ENCODE measurements around the gene GLI2. TPM values are rescaled to one million over a fixed set of nuclear protein-coding genes. Genes with fewer than 3 reads are reported as not detected.

GLI2 gene
- total and polyA plus RNA-seq, 2 experiments from 2014 or later, result 53.6 to 57.0 TPM

GRCh38 chr2:120772261-120772660 is 36.6 kb downstream of the GLI2 start:
- H3K4me3 ChIP-seq, result no peak overlapping the region
- ATAC-seq (peak; percentile 23), DNase-seq (ENCODE audit: low spot score) (no peak)
- no peak overlapping the region for H3K4me3 Mint-ChIP-seq
- peaks cover 15% of the 10 kb centered on the region for H3K27me3 Mint-ChIP-seq (ENCODE audit: insufficient read depth, low read depth, poor library complexity)
- no peaks in the 10 kb centered on the region for H3K36me3 Mint-ChIP-seq (ENCODE audit: low read depth)
- H4K20me1 ChIP-seq (replicated peaks; ENCODE audit: insufficient read depth), result peaks cover 56% of the 10 kb centered on the region
- TF ChIP-seq, protein P1, sequence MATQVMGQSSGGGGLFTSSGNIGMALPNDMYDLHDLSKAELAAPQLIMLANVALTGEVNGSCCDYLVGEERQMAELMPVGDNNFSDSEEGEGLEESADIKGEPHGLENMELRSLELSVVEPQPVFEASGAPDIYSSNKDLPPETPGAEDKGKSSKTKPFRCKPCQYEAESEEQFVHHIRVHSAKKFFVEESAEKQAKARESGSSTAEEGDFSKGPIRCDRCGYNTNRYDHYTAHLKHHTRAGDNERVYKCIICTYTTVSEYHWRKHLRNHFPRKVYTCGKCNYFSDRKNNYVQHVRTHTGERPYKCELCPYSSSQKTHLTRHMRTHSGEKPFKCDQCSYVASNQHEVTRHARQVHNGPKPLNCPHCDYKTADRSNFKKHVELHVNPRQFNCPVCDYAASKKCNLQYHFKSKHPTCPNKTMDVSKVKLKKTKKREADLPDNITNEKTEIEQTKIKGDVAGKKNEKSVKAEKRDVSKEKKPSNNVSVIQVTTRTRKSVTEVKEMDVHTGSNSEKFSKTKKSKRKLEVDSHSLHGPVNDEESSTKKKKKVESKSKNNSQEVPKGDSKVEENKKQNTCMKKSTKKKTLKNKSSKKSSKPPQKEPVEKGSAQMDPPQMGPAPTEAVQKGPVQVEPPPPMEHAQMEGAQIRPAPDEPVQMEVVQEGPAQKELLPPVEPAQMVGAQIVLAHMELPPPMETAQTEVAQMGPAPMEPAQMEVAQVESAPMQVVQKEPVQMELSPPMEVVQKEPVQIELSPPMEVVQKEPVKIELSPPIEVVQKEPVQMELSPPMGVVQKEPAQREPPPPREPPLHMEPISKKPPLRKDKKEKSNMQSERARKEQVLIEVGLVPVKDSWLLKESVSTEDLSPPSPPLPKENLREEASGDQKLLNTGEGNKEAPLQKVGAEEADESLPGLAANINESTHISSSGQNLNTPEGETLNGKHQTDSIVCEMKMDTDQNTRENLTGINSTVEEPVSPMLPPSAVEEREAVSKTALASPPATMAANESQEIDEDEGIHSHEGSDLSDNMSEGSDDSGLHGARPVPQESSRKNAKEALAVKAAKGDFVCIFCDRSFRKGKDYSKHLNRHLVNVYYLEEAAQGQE (IDR thresholded peaks at IDR 0.05; ENCODE audit: unreplicated experiment), result no peak
- no peak for TF ChIP-seq NANOG (IDR thresholded peaks at IDR 0.05; ENCODE audit: borderline replicate concordance)
- TF ChIP-seq STAT1 (IDR thresholded peaks at IDR 0.05; ENCODE audit: unreplicated experiment), result no peak
- no peak for TF ChIP-seq EZH2phosphoT487 (IDR thresholded peaks at IDR 0.05; ENCODE audit: unreplicated experiment)
- TF ChIP-seq, protein P2, sequence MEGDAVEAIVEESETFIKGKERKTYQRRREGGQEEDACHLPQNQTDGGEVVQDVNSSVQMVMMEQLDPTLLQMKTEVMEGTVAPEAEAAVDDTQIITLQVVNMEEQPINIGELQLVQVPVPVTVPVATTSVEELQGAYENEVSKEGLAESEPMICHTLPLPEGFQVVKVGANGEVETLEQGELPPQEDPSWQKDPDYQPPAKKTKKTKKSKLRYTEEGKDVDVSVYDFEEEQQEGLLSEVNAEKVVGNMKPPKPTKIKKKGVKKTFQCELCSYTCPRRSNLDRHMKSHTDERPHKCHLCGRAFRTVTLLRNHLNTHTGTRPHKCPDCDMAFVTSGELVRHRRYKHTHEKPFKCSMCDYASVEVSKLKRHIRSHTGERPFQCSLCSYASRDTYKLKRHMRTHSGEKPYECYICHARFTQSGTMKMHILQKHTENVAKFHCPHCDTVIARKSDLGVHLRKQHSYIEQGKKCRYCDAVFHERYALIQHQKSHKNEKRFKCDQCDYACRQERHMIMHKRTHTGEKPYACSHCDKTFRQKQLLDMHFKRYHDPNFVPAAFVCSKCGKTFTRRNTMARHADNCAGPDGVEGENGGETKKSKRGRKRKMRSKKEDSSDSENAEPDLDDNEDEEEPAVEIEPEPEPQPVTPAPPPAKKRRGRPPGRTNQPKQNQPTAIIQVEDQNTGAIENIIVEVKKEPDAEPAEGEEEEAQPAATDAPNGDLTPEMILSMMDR (conservative IDR thresholded peaks at IDR 0.05; ENCODE audit: low read depth in 2 of 2), result no peak
- no peak for TF ChIP-seq JUNB (IDR thresholded peaks at IDR 0.05; ENCODE audit: unreplicated experiment)
- TF ChIP-seq CREB1 (CRISPR knock-in tag; IDR thresholded peaks at IDR 0.05; ENCODE audit: low read depth), result no peak
- TF ChIP-seq POLR2AphosphoS5 (IDR thresholded peaks at IDR 0.05; ENCODE audit: low read depth), result no peak
- TF ChIP-seq ZNF114 (CRISPR knock-in tag; IDR thresholded peaks at IDR 0.05), result no peak
- TF ChIP-seq ZNF331 (CRISPR knock-in tag; IDR thresholded peaks at IDR 0.05; ENCODE audit: low read depth), result no peak
- TF ChIP-seq ETS1 (IDR thresholded peaks at IDR 0.05), result no peak
- TF ChIP-seq EZH2 (IDR thresholded peaks at IDR 0.05; ENCODE audit: low read depth, unreplicated experiment), result no peak
- TF ChIP-seq, protein P3, sequence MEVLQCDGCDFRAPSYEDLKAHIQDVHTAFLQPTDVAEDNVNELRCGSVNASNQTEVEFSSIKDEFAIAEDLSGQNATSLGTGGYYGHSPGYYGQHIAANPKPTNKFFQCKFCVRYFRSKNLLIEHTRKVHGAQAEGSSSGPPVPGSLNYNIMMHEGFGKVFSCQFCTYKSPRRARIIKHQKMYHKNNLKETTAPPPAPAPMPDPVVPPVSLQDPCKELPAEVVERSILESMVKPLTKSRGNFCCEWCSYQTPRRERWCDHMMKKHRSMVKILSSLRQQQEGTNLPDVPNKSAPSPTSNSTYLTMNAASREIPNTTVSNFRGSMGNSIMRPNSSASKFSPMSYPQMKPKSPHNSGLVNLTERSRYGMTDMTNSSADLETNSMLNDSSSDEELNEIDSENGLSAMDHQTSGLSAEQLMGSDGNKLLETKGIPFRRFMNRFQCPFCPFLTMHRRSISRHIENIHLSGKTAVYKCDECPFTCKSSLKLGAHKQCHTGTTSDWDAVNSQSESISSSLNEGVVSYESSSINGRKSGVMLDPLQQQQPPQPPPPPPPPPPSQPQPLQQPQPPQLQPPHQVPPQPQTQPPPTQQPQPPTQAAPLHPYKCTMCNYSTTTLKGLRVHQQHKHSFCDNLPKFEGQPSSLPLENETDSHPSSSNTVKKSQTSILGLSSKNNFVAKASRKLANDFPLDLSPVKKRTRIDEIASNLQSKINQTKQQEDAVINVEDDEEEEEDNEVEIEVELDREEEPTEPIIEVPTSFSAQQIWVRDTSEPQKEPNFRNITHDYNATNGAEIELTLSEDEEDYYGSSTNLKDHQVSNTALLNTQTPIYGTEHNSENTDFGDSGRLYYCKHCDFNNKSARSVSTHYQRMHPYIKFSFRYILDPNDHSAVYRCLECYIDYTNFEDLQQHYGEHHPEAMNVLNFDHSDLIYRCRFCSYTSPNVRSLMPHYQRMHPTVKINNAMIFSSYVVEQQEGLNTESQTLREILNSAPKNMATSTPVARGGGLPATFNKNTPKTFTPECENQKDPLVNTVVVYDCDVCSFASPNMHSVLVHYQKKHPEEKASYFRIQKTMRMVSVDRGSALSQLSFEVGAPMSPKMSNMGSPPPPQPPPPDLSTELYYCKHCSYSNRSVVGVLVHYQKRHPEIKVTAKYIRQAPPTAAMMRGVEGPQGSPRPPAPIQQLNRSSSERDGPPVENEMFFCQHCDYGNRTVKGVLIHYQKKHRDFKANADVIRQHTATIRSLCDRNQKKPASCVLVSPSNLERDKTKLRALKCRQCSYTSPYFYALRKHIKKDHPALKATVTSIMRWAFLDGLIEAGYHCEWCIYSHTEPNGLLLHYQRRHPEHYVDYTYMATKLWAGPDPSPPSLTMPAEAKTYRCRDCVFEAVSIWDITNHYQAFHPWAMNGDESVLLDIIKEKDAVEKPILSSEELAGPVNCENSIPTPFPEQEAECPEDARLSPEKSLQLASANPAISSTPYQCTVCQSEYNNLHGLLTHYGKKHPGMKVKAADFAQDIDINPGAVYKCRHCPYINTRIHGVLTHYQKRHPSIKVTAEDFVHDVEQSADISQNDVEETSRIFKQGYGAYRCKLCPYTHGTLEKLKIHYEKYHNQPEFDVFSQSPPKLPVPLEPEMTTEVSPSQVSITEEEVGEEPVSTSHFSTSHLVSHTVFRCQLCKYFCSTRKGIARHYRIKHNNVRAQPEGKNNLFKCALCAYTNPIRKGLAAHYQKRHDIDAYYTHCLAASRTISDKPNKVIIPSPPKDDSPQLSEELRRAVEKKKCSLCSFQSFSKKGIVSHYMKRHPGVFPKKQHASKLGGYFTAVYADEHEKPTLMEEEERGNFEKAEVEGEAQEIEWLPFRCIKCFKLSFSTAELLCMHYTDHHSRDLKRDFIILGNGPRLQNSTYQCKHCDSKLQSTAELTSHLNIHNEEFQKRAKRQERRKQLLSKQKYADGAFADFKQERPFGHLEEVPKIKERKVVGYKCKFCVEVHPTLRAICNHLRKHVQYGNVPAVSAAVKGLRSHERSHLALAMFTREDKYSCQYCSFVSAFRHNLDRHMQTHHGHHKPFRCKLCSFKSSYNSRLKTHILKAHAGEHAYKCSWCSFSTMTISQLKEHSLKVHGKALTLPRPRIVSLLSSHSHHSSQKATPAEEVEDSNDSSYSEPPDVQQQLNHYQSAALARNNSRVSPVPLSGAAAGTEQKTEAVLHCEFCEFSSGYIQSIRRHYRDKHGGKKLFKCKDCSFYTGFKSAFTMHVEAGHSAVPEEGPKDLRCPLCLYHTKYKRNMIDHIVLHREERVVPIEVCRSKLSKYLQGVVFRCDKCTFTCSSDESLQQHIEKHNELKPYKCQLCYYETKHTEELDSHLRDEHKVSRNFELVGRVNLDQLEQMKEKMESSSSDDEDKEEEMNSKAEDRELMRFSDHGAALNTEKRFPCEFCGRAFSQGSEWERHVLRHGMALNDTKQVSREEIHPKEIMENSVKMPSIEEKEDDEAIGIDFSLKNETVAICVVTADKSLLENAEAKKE (CRISPR knock-in tag; IDR thresholded peaks at IDR 0.05), result no peak
- H3F3A ChIP-seq (replicated peaks; ENCODE audit: low read depth), result 0 out of 2 replicates have a peak, but pooled peaks cover 2% of the 10 kb centered on the region
- no peak overlapping the region for H2AFZ ChIP-seq
- no peaks in the 10 kb centered on the region for H3K9me2 ChIP-seq (ENCODE audit: insufficient read depth)
- H3K27ac Mint-ChIP-seq, result peak overlapping the region; percentile 81
- H3K27me3 ChIP-seq (ENCODE audit: insufficient read depth), result no peaks in the 10 kb centered on the region
- peaks cover 45% of the 10 kb centered on the region for H3K4me1 ChIP-seq (ENCODE audit: insufficient read depth)
- no peak overlapping the region for H3K27ac ChIP-seq (ENCODE audit: low read depth)
- peaks cover 98% of the 10 kb centered on the region for H3K79me2 ChIP-seq (replicated peaks; ENCODE audit: insufficient read depth)
- no peaks in the 10 kb centered on the region for H3K9me3 Mint-ChIP-seq
- H3K4me1 Mint-ChIP-seq, result peaks cover 76% of the 10 kb centered on the region
- no peaks in the 10 kb centered on the region for H3K36me3 ChIP-seq (ENCODE audit: insufficient read depth)
- H3K4me2 ChIP-seq, result peak overlapping the region; percentile 37; the same call in 1 of the 2 replicates
